Measurements from ENCODE around the gene CD84. TPM values are rescaled to one million over a fixed set of nuclear protein-coding genes. Genes with fewer than 3 reads are reported as not detected.
A peak's percentile ranks its signal among the peaks of the same experiment; 100 is the strongest.

Gene CD84
- polyA plus RNA-seq, 3 donors = 14.5 to 33.5 (median 31.8) TPM

- H3K9me3 ChIP-seq (replicated peaks in 1 of 2; ENCODE audit: control insufficient read depth in 1 of 2, insufficient read depth in 1 of 2, low read length in 2 of 2) = no peaks in the 10 kb centered on the region
- H3K36me3 ChIP-seq (replicated peaks in 1 of 2; ENCODE audit: control insufficient read depth in 1 of 2, insufficient read depth in 2 of 2, low read length in 2 of 2) = peaks cover 11 to 19% of the 10 kb centered on the region in 2 donors
- no peaks in the 10 kb centered on the region for H3K27me3 Mint-ChIP-seq (ENCODE audit: low read depth in 3 of 3)
- peak overlapping the region in 1 of 2 donors; percentile 69 for H3K27ac ChIP-seq (ENCODE audit: low read depth in 1 of 2, low read length in 2 of 2)
- no peak overlapping the region for H3K9ac ChIP-seq (ENCODE audit: insufficient read depth, low read length, poor library complexity, severe bottlenecking)
- H3K36me3 Mint-ChIP-seq = peaks cover 43 to 53% of the 10 kb centered on the region in 2 donors
- no peak overlapping the region for H3K4me3 ChIP-seq (replicated peaks in 1 of 3; ENCODE audit: low read depth in 2 of 3, low read length in 3 of 3)
- H3K4me3 Mint-ChIP-seq = peak overlapping the region in 1 of 2 donors; percentile 37
- H4K20me1 ChIP-seq (ENCODE audit: insufficient read depth, low read length) = no peaks in the 10 kb centered on the region
- TF ChIP-seq CTCF (IDR thresholded peaks at IDR 0.05) = no peak
- DNase-seq = peak; percentile 28 to 50 (median 34)
- intact Hi-C loops (cut with micrococcal nuclease) = no loop called here
- H3K79me2 ChIP-seq (ENCODE audit: insufficient read depth, low read length) = peaks cover 100% of the 10 kb centered on the region
- peaks cover 74% of the 10 kb centered on the region for H3K4me1 Mint-ChIP-seq
- peak overlapping the region; percentile 19 for H3K4me2 ChIP-seq (replicated peaks; ENCODE audit: extremely low read depth, low read length, poor library complexity, severe bottlenecking)
- H3K27ac Mint-ChIP-seq = peak overlapping the region in 6 of 7 donors; percentile 5 to 92 (median 48)
- peaks cover 64 to 88% of the 10 kb centered on the region in 2 donors for H3K4me1 ChIP-seq (ENCODE audit: control insufficient read depth in 1 of 2, insufficient read depth in 2 of 2, low read length in 2 of 2)
- H3K27me3 ChIP-seq (ENCODE audit: control insufficient read depth in 2 of 2, insufficient read depth in 2 of 2, low read length in 2 of 2) = no peaks in the 10 kb centered on the region
- peak overlapping the region; percentile 48 for H2AFZ ChIP-seq (ENCODE audit: insufficient read depth, low read depth, low read length, poor library complexity, severe bottlenecking)
- H3K9me3 Mint-ChIP-seq = peaks cover 3 to 11% (median 6%) of the 10 kb centered on the region in 7 donors
- WGBS (ENCODE audit: insufficient coverage) = 10% methylated on average over 2 of the region's 8 CpGs
Measured at GRCh38 chr1:160567858-160568682, 11.2 kb downstream of the CD84 start.

GRCh38 chr1:160567341-160567740 is 12.0 kb downstream of the CD84 start:
- Histone ChIP-seq H3K9ac (ENCODE audit: insufficient read depth, low read length, poor library complexity, severe bottlenecking) (no peak overlapping the region), H3K4me3 (replicated peaks in 1 of 3; ENCODE audit: low read depth in 2 of 3, low read length in 3 of 3) (no peak overlapping the region), H3K36me3 (replicated peaks in 1 of 2; ENCODE audit: control insufficient read depth in 1 of 2, insufficient read depth in 2 of 2, low read length in 2 of 2) (peaks cover 11 to 25% of the 10 kb centered on the region in 2 donors), H3K27ac (ENCODE audit: low read depth in 1 of 2, low read length in 2 of 2) (peak overlapping the region in 1 of 2 donors; percentile 69), H3K4me1 (ENCODE audit: control insufficient read depth in 1 of 2, insufficient read depth in 2 of 2, low read length in 2 of 2) (peaks cover 57 to 81% of the 10 kb centered on the region in 2 donors), H3K79me2 (ENCODE audit: insufficient read depth, low read length) (peaks cover 100% of the 10 kb centered on the region), H4K20me1 (ENCODE audit: insufficient read depth, low read length) (no peaks in the 10 kb centered on the region), H3K9me3 (replicated peaks in 1 of 2; ENCODE audit: control insufficient read depth in 1 of 2, insufficient read depth in 1 of 2, low read length in 2 of 2) (no peaks in the 10 kb centered on the region), H3K4me2 (replicated peaks; ENCODE audit: extremely low read depth, low read length, poor library complexity, severe bottlenecking) (no peak overlapping the region), H2AFZ (ENCODE audit: insufficient read depth, low read depth, low read length, poor library complexity, severe bottlenecking) (no peak overlapping the region), H3K27me3 (ENCODE audit: control insufficient read depth in 2 of 2, insufficient read depth in 2 of 2, low read length in 2 of 2) (no peaks in the 10 kb centered on the region)
- Mint-ChIP-seq H3K36me3 (peaks cover 47 to 57% of the 10 kb centered on the region in 2 donors), H3K4me3 (no peak overlapping the region), H3K27me3 (ENCODE audit: low read depth in 3 of 3) (no peaks in the 10 kb centered on the region), H3K27ac (peak overlapping the region in 3 of 7 donors; percentile 33 to 92 (median 48)), H3K4me1 (peaks cover 71% of the 10 kb centered on the region), H3K9me3 (peaks cover 6 to 11% (median 9%) of the 10 kb centered on the region in 7 donors)
- no peak for DNase-seq
- 88% methylated on average over 2 of the region's 5 CpGs for WGBS (ENCODE audit: insufficient coverage)
- intact Hi-C loops (cut with micrococcal nuclease) = no loop called here
- TF ChIP-seq CTCF (IDR thresholded peaks at IDR 0.05) = no peak

Measured in CD14-positive monocyte (primary cell).